NCI-H526 treated with DMSO at 0.1 percent for 48 hours (cell line): ENCODE data around the gene SELENOI.
"Not testable (repeated sequence)": the region's sequence is repeated elsewhere in the genome, so short reads cannot be mapped to it uniquely, and the experiment has no call there.

Experiments used
- DNase-seq: peaks from one replicate; lab custom pipeline; 2025; lab: John Stamatoyannopoulos, UW

Gene SELENOI

DNA sequence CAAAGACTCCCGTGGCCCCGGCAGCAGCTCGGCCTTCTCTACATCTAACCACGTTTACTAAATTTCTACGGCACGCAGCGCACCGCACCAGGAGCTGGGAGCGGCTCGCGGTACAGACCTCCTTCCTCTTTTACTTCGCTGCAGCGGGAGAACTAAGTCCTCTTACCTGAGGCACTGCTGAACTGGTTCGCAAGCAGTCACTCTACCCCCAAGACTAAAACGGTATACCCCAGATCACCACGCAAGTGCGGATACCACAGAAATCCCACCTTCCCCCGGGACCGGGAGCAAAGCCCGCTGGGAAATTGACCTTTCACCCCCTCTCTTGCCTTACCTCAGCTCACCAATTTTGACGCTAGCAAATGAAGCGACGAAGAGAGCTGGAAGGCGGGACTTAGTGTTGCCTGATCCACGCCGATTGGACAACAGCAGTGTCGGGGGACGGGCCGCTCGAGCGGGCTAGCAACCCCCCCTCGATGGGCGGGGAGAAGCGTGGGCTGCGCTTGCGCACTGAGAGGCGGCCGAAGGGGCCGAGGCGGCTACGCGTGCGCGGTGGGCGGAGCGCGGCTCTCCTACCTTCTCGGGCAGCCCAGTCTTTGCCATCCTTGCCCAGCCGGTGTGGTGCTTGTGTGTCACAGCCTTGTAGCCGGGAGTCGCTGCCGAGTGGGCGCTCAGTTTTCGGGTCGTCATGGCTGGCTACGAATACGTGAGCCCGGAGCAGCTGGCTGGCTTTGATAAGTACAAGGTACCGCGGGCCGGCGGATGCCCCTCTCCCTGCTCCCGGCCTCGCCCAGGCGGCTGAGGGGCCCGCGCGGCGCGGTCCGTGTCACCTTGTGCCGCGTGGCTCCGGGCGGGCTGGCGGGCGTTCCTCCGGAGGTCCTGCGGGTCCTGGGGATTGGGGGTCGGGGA lies at the start of gene SELENOI:
Gene SELENOI, plus strand, starts transcription at position 599 of the 909 bp plus-strand sequence. Its CDS starts 90 bp downstream, at position 689.
- DNase-seq, result peak; percentile 97

- DNase-seq, result no peak
These were observed 48.9 kb upstream of the SELENOI start for GRCh38 chr2:26297061-26297460.

- DNase-seq, result no peak
These were observed 47.7 kb upstream of the SELENOI start for GRCh38 chr2:26298286-26298637.

- no peak for DNase-seq
These were observed 47.1 kb upstream of the SELENOI start for GRCh38 chr2:26298638-26299393.

- DNase-seq, result no peak
These were observed 46.4 kb upstream of the SELENOI start for GRCh38 chr2:26299471-26300101.

DNA sequence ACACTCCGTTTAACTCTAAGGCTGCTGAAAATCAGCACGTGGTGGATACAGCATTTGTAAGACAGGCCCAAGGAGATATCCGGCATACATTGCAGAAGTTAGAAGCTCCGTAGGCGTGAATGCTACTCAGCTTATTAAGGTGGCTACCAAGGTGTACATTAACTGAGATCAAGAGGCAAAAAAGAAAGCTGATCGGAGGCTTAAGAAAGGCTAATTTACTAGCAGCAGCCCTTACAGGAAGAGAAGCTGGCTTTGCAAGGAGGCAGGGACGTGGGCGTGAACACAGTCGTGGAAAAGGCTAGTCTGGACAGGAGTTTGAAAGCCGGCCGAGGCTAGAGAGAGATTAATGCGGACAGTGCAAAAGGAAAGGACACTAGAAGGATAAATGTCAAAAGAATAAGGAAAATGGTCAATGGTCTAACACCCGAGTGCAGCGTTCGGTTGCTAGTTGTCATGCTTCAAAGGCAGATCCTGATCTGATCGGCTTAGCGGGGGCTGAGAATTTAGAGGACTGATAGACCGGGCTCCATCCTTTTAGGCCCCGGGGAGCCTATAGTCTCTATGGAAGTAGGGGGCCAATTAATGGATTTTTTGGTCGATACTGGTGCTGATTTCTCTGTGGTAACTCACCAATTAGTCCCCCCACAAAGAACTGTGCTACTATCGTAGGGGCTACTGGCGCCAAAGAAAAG lies 45.6 kb upstream of the SELENOI start:
- no peak for DNase-seq

DNA sequence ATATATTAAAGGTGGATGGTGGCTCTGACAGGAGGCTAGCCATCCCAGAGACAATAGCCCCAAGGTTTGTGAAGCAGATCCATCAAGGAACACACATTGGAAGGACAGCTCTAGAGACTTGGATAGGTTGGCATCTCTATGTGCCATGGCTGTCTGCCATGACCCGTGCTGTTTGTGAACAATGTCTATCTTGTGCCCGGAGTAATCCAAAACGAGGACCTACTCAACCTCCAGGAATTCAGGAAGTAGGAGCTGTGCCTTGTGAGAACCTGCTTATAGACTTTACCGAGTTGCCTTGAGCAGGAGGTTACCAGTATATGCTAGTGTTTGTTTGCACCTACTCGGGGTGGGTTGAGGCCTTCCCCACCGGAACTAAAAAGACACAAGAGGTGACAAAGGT lies 43.1 kb upstream of the SELENOI start:
- no peak for DNase-seq

GRCh38 chr2:26305094-26305493 lies 40.8 kb upstream of the SELENOI start:
- not testable (repeated sequence) for DNase-seq

- DNase-seq, result no peak
These were observed 40.4 kb upstream of the SELENOI start for GRCh38 chr2:26305540-26305939.

DNA sequence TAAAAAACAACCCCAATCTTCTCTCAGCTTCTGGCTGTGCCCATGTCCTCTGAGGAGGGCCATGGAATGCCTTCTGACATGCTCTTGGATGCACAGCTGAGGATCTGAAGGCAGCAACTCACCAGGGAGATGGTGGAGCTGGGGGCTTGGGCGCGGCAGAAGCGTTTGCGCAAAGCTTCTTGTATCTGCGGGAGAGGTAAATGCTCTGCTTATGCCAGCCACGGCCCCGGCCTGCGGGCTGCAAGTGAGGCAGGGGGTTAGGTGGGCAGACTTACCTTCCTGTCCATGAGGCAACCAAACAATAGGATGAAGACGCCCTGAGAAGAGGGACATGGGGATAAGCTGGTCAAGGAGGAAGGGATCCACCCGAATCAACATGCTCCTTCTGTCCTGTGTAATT lies 36.0 kb upstream of the SELENOI start:
- DNase-seq, result no peak

GRCh38 chr2:26312471-26312870 lies 33.5 kb upstream of the SELENOI start:
- no peak for DNase-seq

DNA sequence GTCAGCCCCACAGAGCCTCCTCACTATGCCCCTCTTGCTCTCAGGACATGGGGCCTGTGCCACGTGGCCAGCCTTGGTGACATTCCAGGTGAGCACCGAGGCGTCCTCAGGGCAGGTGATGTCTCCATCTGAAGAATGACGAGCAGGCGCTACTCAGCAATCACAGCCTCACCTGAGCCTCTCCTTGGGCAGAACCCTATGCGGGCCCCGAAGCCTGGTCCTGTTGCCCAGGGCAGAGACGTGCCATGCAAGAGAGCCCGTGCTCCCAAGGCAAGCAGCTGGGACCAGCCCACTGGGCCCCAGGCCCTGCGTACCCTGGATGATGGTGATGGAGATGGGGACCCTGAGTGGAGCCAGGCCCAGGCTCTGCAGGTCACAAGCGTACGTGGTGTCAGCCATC lies 32.5 kb upstream of the SELENOI start:
- no peak for DNase-seq

DNA sequence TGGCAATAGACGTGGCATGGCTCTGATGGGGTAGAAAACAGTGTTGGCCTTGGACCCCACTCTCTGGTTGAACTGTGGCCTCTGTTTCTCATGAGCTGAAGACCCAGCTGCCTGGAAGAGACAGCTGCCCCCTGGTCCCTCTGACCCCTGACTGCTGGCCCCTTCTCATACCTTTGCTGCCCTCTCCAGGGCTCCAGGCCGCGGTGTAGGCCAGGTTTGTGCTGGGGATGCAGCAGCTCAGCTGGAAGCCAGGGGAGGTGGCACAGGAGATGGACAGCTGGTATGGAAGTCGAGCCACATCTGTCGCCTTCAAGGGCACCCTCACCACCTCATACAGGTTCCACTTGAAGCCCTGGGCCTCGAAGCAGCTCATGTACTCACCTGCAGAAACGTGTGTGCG lies 31.7 kb upstream of the SELENOI start:
- no peak for DNase-seq

DNA sequence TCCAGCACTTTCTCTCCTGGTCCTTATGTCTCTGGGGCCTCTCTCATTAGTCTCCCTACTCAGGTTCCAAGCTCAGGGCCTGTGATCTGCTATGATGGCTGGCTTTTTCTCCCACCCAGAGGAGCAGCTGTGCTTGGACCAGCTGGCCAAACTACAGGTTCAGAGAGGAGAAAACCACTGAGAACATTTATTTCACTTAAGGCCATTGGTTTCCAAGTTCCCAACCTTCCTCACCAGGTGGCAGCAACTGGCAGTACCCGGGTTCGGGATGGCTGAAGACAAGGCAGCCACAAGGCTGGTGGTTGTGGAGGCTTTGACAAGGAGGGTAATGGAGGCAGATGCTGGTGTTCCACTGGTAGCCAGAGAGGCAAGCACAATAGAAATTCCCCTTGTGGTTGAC lies 29.9 kb upstream of the SELENOI start:
- DNase-seq, result no peak

DNA sequence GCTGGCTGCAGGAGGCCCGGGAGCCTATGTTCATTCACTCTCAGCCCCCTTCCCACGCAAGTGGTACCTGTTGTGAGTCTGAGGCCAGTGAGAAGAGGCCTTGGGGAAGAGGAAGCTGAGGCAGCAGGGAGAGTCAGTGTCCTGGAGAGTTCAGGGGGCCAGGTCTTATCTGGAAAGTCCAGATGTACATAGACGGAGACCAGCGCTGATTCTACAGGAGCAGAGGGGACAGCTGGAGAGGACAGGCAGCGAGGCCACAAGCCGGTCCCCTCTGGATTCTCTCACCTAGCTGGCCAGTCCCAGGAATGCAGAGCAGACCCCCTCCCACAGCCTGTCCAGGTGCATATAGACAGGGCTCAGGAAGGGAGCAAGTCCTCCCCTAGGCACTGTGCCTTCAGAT lies 29.1 kb upstream of the SELENOI start:
- DNase-seq, result no peak

- DNase-seq, result no peak
These were observed 28.4 kb upstream of the SELENOI start for GRCh38 chr2:26317377-26318105.

DNA sequence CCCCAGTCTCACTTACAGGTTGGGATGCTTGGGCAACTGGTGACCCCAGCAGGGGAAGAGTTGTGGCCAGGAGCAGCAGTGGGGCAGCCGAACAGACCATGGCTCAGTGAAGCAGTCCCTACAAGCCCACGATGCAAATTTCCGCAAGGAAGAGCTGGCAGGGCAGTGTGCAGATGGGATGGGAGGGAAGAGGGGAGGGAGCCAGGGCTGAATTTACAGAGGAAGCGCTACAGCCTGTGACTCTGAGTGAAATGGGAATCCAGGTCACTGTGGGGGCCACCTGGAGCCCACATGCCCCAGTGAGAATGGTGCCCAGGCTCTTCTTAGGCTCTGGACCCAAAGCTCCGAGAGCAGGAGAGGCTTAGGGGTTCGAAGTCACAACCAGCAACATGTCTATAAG lies 27.0 kb upstream of the SELENOI start:
- DNase-seq, result peak; percentile 34

DNA sequence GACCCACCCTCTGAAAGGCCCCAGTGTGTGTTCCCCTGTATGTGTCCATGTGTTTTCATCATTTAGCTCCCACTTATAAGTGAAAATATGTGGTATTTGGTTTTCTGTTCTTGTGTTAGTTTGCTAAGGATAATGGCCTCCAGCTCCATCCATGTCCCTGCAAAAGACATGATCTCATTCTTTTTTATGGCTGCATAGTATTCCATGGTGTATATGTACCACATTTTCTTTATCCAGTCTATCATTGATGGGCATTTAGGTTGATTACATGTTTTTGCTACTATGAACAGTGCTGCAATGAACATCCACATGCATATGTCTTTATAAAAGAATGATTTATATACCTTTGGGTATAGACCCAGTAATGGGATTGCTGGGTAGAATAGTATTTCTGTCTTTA lies 21.5 kb upstream of the SELENOI start:
- DNase-seq, result not testable (repeated sequence)

DNA sequence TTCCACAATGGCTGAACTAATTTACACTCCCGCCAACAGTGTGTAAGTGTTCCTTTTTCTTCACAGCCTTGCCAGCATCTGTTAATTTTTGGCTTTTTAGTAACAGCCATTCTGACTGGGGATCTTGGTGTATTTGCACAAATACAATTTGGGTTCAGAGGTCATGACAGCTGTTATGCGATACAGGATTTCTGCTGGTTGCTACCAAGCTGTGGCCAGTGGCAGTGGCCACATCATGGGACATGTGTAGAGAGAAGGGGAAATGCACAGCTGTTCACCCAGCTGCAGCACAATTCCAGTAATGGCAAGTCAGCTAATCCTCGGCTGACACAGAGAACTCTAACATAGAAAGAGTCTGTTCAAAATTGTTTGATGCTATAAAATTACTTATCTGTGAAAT lies 21.0 kb upstream of the SELENOI start:
- no peak for DNase-seq

- DNase-seq, result no peak
These were observed 20.1 kb upstream of the SELENOI start for GRCh38 chr2:26325851-26326250.

DNA sequence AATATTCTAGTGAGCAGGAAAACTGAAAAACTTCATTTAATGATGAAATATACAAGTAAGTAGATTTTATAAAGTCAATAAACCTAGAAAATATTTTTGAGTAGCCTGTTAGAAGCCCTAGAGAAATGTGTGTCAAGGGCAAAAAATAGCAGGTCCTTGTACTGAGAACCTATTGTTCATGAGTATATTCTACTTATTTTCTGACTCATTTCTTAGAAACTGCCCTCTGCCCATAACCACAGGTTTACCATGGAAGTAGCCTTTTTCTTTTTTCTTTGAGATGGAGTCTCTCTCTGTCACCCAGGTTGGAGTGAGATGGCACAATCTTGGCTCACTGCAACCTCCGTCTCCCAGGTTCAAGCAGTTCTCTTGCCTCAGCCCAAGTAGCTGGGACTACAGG lies 19.4 kb upstream of the SELENOI start:
- no peak for DNase-seq
